ENCODE measurements around the gene SERINC5. TPM values are rescaled to one million over a fixed set of nuclear protein-coding genes. Genes with fewer than 3 reads are reported as not detected.
A peak's percentile ranks its signal among the peaks of the same experiment; 100 is the strongest.
"Not testable (repeated sequence)": the region's sequence is repeated elsewhere in the genome, so short reads cannot be mapped to it uniquely, and the experiment has no call there.

Gene SERINC5
- total RNA-seq (10 to 100 TPM; 32.9 to 33.3 TPM), polyA plus RNA-seq (13.7 TPM)

- DNase-seq, result peak; percentile 79 to 89 (median 85)
- H3K36me3 Mint-ChIP-seq, result peaks cover 0 to 27% (median 6%) of the 10 kb centered on the region in 3 donors
- H3K4me3 Mint-ChIP-seq, result peak within 1 kb of the TSS; percentile 94 to 99 (median 97)
- peak within 1 kb of the TSS; percentile 99 for H3K4me3 ChIP-seq (ENCODE audit: low read length)
- no peaks in the 10 kb centered on the region for H3K27me3 ChIP-seq (ENCODE audit: insufficient read depth, low read length, poor library complexity, severe bottlenecking)
- no peaks in the 10 kb centered on the region for H3K9me3 Mint-ChIP-seq
- ChIA-PET POLR2A (interaction anchor here (0.5 to 4.6 kb wide), 23 partner anchors 9 to 243 kb away, joined by 3 to 31 read pairs (median 5); no protein-coding TSS in a partner anchor), CTCF (interaction anchor here (0.8 to 4.1 kb wide), 13 partner anchors 11 to 164 kb away, joined by 3 to 20 read pairs (median 5); no protein-coding TSS in a partner anchor)
- H3K27ac ChIP-seq (ENCODE audit: low read depth, low read length), result peak within 1 kb of the TSS; percentile 94
- H3K27ac Mint-ChIP-seq, result peak within 1 kb of the TSS; percentile 84 to 99 (median 98)
- no peaks in the 10 kb centered on the region for H3K36me3 ChIP-seq (ENCODE audit: insufficient read depth, low read length)
- peaks cover 0 to 1% of the 10 kb centered on the region in 2 donors for H3K27me3 Mint-ChIP-seq
- H3K4me1 Mint-ChIP-seq, result peaks cover 46 to 55% (median 55%) of the 10 kb centered on the region in 3 donors
- H3K4me1 ChIP-seq (ENCODE audit: insufficient read depth, low read length), result peaks cover 42% of the 10 kb centered on the region
- no peaks in the 10 kb centered on the region for H3K9me3 ChIP-seq (ENCODE audit: low read length)
Observed at GRCh38 chr5:80255811-80256712, at the start of gene SERINC5. Gene SERINC5, minus strand, starts transcription at chr5:80256048. Its CDS starts 126 bp downstream, at chr5:80255922.

DNA sequence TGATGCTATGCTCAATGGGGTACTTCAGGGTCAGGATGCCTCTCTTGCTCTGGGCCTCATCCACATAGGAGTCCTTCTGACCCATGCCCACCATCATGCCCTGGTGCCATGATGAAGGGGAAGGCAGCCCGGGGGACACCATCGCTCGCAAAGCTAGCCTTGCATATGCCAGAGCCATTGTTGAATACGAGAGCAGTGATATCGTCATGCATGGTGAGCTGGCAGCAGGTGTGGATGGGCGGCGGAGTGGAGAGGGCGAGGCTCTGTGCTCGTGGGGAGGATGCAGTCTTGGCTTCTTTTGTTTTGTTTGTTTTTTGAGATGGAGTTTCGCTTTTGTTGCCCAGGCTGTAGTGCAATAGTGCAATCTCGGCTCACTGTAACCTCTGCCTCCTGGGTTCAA lies 46.8 kb upstream of the SERINC5 start:
- no peak overlapping the region for H3K4me3 ChIP-seq (ENCODE audit: low read length)
- Mint-ChIP-seq H3K36me3 (no peaks in the 10 kb centered on the region), H3K27me3 (peaks cover under 1 to 3% of the 10 kb centered on the region in 2 donors), H3K4me3 (no peak overlapping the region), H3K9me3 (no peaks in the 10 kb centered on the region), H3K4me1 (no peaks in the 10 kb centered on the region), H3K27ac (no peak overlapping the region)
- no peak for DNase-seq
- H3K27me3 ChIP-seq (ENCODE audit: insufficient read depth, low read length, poor library complexity, severe bottlenecking), result no peaks in the 10 kb centered on the region
- H3K27ac ChIP-seq (ENCODE audit: low read depth, low read length), result no peak overlapping the region
- no peaks in the 10 kb centered on the region for H3K36me3 ChIP-seq (ENCODE audit: insufficient read depth, low read length)
- CTCF ChIA-PET, result interaction anchor here (0.9 to 9.1 kb wide), 2 partner anchors 210 to 219 kb away, joined by 3 to 181 read pairs; no protein-coding TSS in a partner anchor
- POLR2A ChIA-PET, result no interaction called here
- no peaks in the 10 kb centered on the region for H3K9me3 ChIP-seq (ENCODE audit: low read length)
- H3K4me1 ChIP-seq (ENCODE audit: insufficient read depth, low read length), result no peaks in the 10 kb centered on the region

GRCh38 chr5:80301342-80301741 lies 45.5 kb upstream of the SERINC5 start:
- H3K4me1 Mint-ChIP-seq; H3K27me3 ChIP-seq (ENCODE audit: insufficient read depth, low read length, poor library complexity, severe bottlenecking); H3K27me3 Mint-ChIP-seq: not testable (repeated sequence)

DNA sequence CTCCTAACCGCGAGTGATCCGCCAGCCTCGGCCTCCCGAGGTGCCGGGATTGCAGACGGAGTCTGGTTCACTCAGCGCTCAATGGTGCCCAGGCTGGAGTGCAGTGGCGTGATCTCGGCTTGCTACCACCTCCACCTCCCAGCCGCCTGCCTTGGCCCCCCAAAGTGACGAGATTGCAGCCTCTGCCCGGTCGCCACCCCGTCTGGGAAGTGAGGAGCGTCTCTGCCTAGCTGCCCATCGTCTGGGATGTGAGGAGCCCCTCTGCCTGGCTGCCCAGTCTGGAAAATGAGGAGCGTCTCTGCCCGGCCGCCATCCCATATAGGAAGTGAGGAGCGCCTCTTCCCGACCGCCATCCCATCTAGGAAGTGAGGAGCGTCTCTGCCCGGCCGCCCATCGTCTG lies 44.9 kb upstream of the SERINC5 start:
- H3K27ac ChIP-seq (ENCODE audit: low read depth, low read length); DNase-seq; H3K9me3 Mint-ChIP-seq; H3K4me3 Mint-ChIP-seq; CTCF ChIA-PET; POLR2A ChIA-PET; H3K9me3 ChIP-seq (ENCODE audit: low read length); H3K27me3 ChIP-seq (ENCODE audit: insufficient read depth, low read length, poor library complexity, severe bottlenecking); H3K27ac Mint-ChIP-seq; H3K4me3 ChIP-seq (ENCODE audit: low read length); H3K27me3 Mint-ChIP-seq; H3K36me3 ChIP-seq (ENCODE audit: insufficient read depth, low read length); H3K4me1 ChIP-seq (ENCODE audit: insufficient read depth, low read length); H3K36me3 Mint-ChIP-seq; H3K4me1 Mint-ChIP-seq: not testable (repeated sequence)

More at GRCh38 chr5:80301342-80301741, 45.5 kb upstream of the SERINC5 start:
- H3K27ac ChIP-seq (ENCODE audit: low read depth, low read length); H3K4me1 ChIP-seq (ENCODE audit: insufficient read depth, low read length); H3K4me3 ChIP-seq (ENCODE audit: low read length); DNase-seq; CTCF ChIA-PET; H3K36me3 Mint-ChIP-seq; H3K36me3 ChIP-seq (ENCODE audit: insufficient read depth, low read length); H3K27ac Mint-ChIP-seq; H3K9me3 ChIP-seq (ENCODE audit: low read length); H3K9me3 Mint-ChIP-seq; H3K4me3 Mint-ChIP-seq; POLR2A ChIA-PET: not testable (repeated sequence)

DNA sequence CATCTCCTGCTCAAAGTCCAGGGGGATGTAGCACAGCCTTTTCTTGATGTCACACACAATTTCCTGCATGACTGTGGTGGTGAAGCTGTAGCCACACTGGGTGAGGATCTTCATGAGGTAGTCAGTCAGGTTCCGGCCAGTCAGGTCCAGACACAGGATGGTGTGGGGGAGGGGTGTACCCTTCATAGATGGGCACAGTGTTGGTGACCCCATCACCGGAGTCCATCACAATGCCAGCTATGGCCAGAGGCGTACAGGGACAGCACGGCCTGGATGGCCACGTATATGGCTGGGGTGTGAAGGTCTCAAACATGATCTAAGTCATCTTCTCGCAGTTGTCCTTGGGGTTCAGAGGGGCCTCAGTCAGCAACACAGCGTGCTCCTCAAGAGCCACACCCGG lies 44.3 kb upstream of the SERINC5 start:
- no peak for DNase-seq
- Histone ChIP-seq H3K9me3 (ENCODE audit: low read length) (no peaks in the 10 kb centered on the region), H3K4me1 (ENCODE audit: insufficient read depth, low read length) (no peaks in the 10 kb centered on the region), H3K4me3 (ENCODE audit: low read length) (no peak overlapping the region), H3K27ac (ENCODE audit: low read depth, low read length) (no peak overlapping the region), H3K27me3 (ENCODE audit: insufficient read depth, low read length, poor library complexity, severe bottlenecking) (no peaks in the 10 kb centered on the region), H3K36me3 (ENCODE audit: insufficient read depth, low read length) (no peaks in the 10 kb centered on the region)
- Mint-ChIP-seq H3K9me3 (no peaks in the 10 kb centered on the region), H3K36me3 (no peaks in the 10 kb centered on the region), H3K27me3 (peaks cover 0 to 3% of the 10 kb centered on the region in 2 donors), H3K4me1 (no peaks in the 10 kb centered on the region), H3K4me3 (no peak overlapping the region), H3K27ac (no peak overlapping the region)
- ChIA-PET CTCF (no interaction called here), POLR2A (no interaction called here)

- no peak overlapping the region for H3K4me3 ChIP-seq (ENCODE audit: low read length)
- no peaks in the 10 kb centered on the region for H3K27me3 ChIP-seq (ENCODE audit: insufficient read depth, low read length, poor library complexity, severe bottlenecking)
- H3K36me3 ChIP-seq (ENCODE audit: insufficient read depth, low read length), result no peaks in the 10 kb centered on the region
- Mint-ChIP-seq H3K9me3 (no peaks in the 10 kb centered on the region), H3K4me1 (no peaks in the 10 kb centered on the region), H3K36me3 (no peaks in the 10 kb centered on the region), H3K27ac (no peak overlapping the region), H3K27me3 (peaks cover 0 to 3% of the 10 kb centered on the region in 2 donors), H3K4me3 (no peak overlapping the region)
- ChIA-PET POLR2A (no interaction called here), CTCF (no interaction called here)
- H3K27ac ChIP-seq (ENCODE audit: low read depth, low read length), result no peak overlapping the region
- H3K4me1 ChIP-seq (ENCODE audit: insufficient read depth, low read length), result no peaks in the 10 kb centered on the region
- no peaks in the 10 kb centered on the region for H3K9me3 ChIP-seq (ENCODE audit: low read length)
- DNase-seq, result no peak
Observed at GRCh38 chr5:80299601-80300000, 43.8 kb upstream of the SERINC5 start.

GRCh38 chr5:80296121-80296520 lies 40.3 kb upstream of the SERINC5 start:
- no peak overlapping the region for H3K27ac Mint-ChIP-seq
- H3K27me3 Mint-ChIP-seq, result peaks cover 3 to 5% of the 10 kb centered on the region in 2 donors
- Histone ChIP-seq H3K4me3 (ENCODE audit: low read length) (no peak overlapping the region), H3K27me3 (ENCODE audit: insufficient read depth, low read length, poor library complexity, severe bottlenecking) (no peaks in the 10 kb centered on the region), H3K4me1 (ENCODE audit: insufficient read depth, low read length) (no peaks in the 10 kb centered on the region), H3K9me3 (ENCODE audit: low read length) (no peaks in the 10 kb centered on the region), H3K36me3 (ENCODE audit: insufficient read depth, low read length) (no peaks in the 10 kb centered on the region), H3K27ac (ENCODE audit: low read depth, low read length) (no peak overlapping the region)
- H3K4me1 Mint-ChIP-seq, result no peaks in the 10 kb centered on the region
- H3K4me3 Mint-ChIP-seq, result no peak overlapping the region
- H3K9me3 Mint-ChIP-seq, result no peaks in the 10 kb centered on the region
- DNase-seq, result no peak
- ChIA-PET POLR2A (no interaction called here), CTCF (no interaction called here)
- H3K36me3 Mint-ChIP-seq, result no peaks in the 10 kb centered on the region

DNA sequence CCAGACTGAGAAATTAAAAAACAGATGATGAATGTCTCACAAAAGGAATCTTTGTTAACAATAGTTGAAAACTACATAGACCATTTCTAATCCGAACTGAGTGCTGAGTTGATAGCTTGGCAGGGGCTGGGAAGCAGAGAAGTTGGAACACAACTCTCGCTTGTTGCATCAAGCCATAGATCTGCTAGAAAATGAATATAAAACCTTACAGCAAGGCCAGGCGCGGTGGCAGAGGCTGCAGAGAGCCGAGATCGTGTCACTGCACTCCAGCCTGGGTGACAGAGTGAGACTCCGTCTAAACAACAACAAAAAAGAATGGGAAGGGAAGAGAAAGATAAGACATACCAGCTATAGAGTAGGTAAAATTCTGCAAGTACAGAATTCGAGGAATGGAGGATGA lies 35.9 kb upstream of the SERINC5 start:
- H3K9me3 Mint-ChIP-seq, result no peaks in the 10 kb centered on the region
- no peak overlapping the region for H3K27ac Mint-ChIP-seq
- H3K36me3 Mint-ChIP-seq, result no peaks in the 10 kb centered on the region
- no peak overlapping the region for H3K4me3 Mint-ChIP-seq
- no peaks in the 10 kb centered on the region for H3K4me1 Mint-ChIP-seq
- no peaks in the 10 kb centered on the region for H3K4me1 ChIP-seq (ENCODE audit: insufficient read depth, low read length)
- DNase-seq, result no peak
- no peaks in the 10 kb centered on the region for H3K27me3 ChIP-seq (ENCODE audit: insufficient read depth, low read length, poor library complexity, severe bottlenecking)
- ChIA-PET CTCF (interaction anchor here (1.3 kb wide), 1 partner anchor 15 kb away, joined by 3 read pairs; no protein-coding TSS in a partner anchor), POLR2A (no interaction called here)
- H3K9me3 ChIP-seq (ENCODE audit: low read length), result no peaks in the 10 kb centered on the region
- peaks cover 0 to 5% of the 10 kb centered on the region in 2 donors for H3K27me3 Mint-ChIP-seq
- H3K36me3 ChIP-seq (ENCODE audit: insufficient read depth, low read length), result no peaks in the 10 kb centered on the region
- no peak overlapping the region for H3K27ac ChIP-seq (ENCODE audit: low read depth, low read length)
- no peak overlapping the region for H3K4me3 ChIP-seq (ENCODE audit: low read length)
